SJCRH30 (cell line): Measurements from ENCODE around the gene ATRNL1. TPM values are rescaled to one million over a fixed set of nuclear protein-coding genes. Genes with fewer than 3 reads are reported as not detected.
"Not testable (repeated sequence)": the region's sequence is repeated elsewhere in the genome, so short reads cannot be mapped to it uniquely, and the experiment has no call there.

Experiments used
- DNase-seq, 2 experiments: peaks; one replicate each; pipeline ENCODE4 v3.0.0-alpha.2; 2015 to 2020
- H3K27ac ChIP-seq: fragments of 250-450 bp; sonication (Bioruptor Pico); 2 replicates; pipeline ENCODE4 v1.5.1; 2020; ENCODE audit warnings: mild to moderate bottlenecking, moderate library complexity
- H3K27me3 ChIP-seq: fragments of 250-450 bp; sonication (Bioruptor Pico); 2 replicates; pipeline ENCODE4 v1.5.1; 2020; ENCODE audit warnings: mild to moderate bottlenecking, moderate library complexity
- H3K36me3 ChIP-seq: fragments of 250-450 bp; sonication (Bioruptor Pico); 2 replicates; pipeline ENCODE4 v1.5.1; 2020; ENCODE audit warnings: mild to moderate bottlenecking, moderate library complexity
- H3K4me1 ChIP-seq: fragments of 250-450 bp; sonication (Bioruptor Pico); 2 replicates; pipeline ENCODE4 v1.5.1; 2020; ENCODE audit warnings: mild to moderate bottlenecking, moderate library complexity
- H3K4me3 ChIP-seq: fragments of 250-450 bp; sonication (Bioruptor Pico); 2 replicates; pipeline ENCODE4 v1.5.1; 2020; ENCODE audit warnings: mild to moderate bottlenecking, moderate library complexity
- H3K9me3 ChIP-seq: fragments of 250-450 bp; sonication (Bioruptor Pico); replicated peaks from 2 replicates; pipeline ENCODE4 v1.5.1; 2020; ENCODE audit warnings: mild to moderate bottlenecking, moderate library complexity
- total RNA-seq: library from RNA; depleted of rRNA; stranded (reverse); fragments of >200 nt; shearing (Covaris generic); gene quantifications from 2 replicates; pipeline ENCODE4 v1.2.3, GENCODE V29; 2014

Gene ATRNL1
- total RNA-seq, 1 experiment from 2014 or later = 26.3 TPM

DNA sequence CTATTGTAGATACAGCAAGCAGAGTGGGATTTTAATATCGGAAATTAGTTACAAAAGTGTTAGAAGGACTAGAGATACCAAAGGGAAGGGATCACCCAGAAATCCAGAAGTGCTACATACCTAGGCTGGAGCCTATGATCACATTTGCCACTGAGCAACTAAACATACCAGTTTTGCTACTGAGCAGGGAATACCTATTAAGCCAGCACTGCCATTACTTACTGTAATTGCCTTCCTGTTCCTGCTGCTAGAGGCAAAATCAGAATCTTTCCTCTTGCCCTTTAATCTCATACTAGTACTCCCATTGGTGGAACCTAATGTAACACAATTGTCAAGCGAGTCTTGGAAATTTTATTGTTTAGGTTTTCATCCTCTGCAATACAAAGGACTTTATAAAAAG, 121.7 kb downstream of the ATRNL1 start:
- no peak overlapping the region for H3K27ac ChIP-seq
- H3K36me3 ChIP-seq = no peaks in the 10 kb centered on the region
- DNase-seq = no peak
- H3K9me3 ChIP-seq = no peaks in the 10 kb centered on the region
- H3K27me3 ChIP-seq = no peaks in the 10 kb centered on the region
- no peak overlapping the region for H3K4me3 ChIP-seq
- no peaks in the 10 kb centered on the region for H3K4me1 ChIP-seq

DNA sequence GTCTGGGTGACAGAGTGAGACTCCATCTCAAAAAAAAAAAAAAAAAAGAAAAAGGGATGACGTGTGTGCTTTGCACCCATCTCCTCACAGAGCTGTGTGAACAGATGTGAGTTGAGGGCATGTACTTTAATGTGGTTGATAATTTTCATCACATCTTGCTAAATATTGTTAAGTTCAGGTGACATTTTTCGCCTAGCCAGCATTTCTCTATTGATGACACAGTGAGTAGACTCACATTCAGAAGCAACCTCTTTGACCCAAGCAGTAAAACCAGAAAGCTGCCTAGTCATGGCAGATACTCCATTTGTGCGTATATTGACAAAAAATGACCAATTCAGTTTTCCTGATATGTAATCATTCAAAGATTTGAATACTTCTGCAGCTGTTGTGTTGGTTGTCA, 126.0 kb downstream of the ATRNL1 start:
- no peak overlapping the region for H3K27ac ChIP-seq
- H3K9me3 ChIP-seq = no peaks in the 10 kb centered on the region
- H3K27me3 ChIP-seq = no peaks in the 10 kb centered on the region
- H3K4me1 ChIP-seq = no peaks in the 10 kb centered on the region
- H3K36me3 ChIP-seq = no peaks in the 10 kb centered on the region
- no peak overlapping the region for H3K4me3 ChIP-seq
- no peak for DNase-seq

DNA sequence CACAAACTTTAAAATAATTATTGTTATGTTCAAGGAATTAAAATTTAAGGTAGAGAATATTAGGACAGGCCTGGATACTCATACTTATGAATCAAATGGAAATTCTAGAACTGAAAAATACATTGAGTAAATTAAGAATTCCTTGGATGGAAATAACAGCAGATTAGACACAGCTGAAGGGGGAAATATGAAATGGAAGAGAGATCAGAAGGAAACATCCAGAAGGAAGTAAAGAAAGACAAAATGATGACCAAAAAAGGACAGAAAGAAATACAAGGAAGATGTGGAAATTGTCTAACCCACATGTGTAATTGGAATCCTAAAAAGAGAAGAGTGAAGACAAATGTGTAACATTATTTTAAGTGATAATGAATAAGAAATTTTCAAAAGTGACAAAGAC, 128.9 kb downstream of the ATRNL1 start:
- no peak overlapping the region for H3K27ac ChIP-seq
- H3K36me3 ChIP-seq = no peaks in the 10 kb centered on the region
- H3K9me3 ChIP-seq = no peaks in the 10 kb centered on the region
- no peaks in the 10 kb centered on the region for H3K4me1 ChIP-seq
- no peak for DNase-seq
- no peaks in the 10 kb centered on the region for H3K27me3 ChIP-seq
- H3K4me3 ChIP-seq = no peak overlapping the region

DNA sequence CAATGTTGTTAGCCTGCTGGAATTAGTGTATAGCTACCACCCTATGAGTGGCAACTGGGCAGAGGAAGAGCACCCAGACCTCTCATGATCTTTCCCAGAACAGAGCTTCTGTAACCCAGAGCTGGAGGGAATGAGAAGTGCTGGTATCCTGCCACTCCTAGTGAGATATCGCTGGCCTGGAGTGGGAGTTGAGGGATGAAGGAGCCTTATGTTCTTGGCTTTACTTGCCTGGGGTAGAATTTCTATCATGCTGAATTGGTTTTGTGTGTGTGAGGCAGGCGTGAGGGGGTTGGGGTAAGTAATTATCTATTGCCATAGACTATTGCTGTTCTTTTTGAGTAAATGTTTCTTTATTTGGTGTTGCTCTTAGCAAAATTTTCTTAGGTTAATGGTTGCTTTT, 146.6 kb downstream of the ATRNL1 start:
- H3K27me3 ChIP-seq = no peaks in the 10 kb centered on the region
- no peak for DNase-seq
- H3K36me3 ChIP-seq = no peaks in the 10 kb centered on the region
- H3K27ac ChIP-seq = no peak overlapping the region
- H3K4me1 ChIP-seq = no peaks in the 10 kb centered on the region
- H3K9me3 ChIP-seq = no peaks in the 10 kb centered on the region
- no peak overlapping the region for H3K4me3 ChIP-seq

DNA sequence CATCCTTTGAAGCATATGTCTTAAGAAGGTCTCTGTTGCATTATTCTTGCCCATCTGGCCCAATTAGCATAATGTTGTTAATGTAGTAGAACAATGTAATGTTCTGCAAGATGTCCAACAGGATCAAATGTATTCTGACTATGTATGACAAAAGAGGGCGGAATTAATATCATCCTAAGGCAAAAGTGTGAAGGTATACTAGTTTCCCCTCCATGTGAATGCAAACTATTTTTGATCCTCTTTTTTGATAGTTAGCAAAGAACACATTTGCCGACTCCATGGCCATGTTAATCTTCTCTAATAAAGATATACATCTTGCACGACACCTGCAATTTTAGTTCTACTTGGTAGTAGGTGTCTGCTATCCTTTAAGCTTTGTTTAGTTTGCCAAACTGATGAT, 157.6 kb downstream of the ATRNL1 start:
- Histone ChIP-seq H3K4me3 (no peak overlapping the region), H3K36me3 (no peaks in the 10 kb centered on the region), H3K27me3 (no peaks in the 10 kb centered on the region), H3K4me1 (no peaks in the 10 kb centered on the region), H3K27ac (no peak overlapping the region), H3K9me3 (no peaks in the 10 kb centered on the region)
- DNase-seq = no peak

DNA sequence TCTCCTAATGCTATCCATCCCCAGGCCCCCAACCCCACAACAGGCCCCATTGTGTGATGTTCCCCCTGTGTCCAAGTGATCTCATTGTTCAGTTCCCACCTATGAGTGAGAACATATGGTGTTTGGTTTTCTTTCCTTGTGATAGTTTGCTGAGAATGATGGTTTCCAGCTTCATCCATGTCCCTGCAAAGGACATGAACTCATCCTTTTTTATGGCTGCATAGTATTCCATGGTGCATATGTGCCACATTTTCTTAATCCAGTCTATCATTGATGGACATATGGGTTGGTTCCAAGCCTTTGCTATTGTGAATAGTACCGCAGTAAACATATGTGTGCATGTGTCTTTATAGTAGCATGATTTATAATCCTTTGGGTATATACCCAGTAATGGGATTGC, 160.6 kb downstream of the ATRNL1 start:
- not testable (repeated sequence) for DNase-seq, H3K27ac ChIP-seq, H3K27me3 ChIP-seq, H3K9me3 ChIP-seq, H3K4me1 ChIP-seq, H3K36me3 ChIP-seq, H3K4me3 ChIP-seq

DNA sequence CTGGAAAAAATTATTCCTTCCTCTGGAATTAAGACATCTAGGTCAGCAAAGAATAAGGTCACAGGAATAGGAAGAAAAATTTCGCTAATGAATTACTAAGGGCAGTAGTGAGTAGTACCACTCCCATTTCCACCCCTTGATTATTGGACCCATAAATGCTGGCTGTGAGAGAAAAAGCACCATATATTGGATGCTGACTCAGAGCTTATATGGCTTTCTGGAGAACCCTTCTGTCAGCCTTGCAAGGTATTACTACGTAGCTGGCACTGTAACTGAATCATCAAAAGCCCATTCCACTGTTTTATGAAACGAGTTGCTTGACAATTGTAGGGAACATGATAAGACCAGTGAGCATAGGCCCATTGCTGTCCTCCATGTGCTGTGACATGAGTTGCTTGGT, 179.3 kb downstream of the ATRNL1 start:
- Histone ChIP-seq H3K36me3 (no peaks in the 10 kb centered on the region), H3K4me1 (no peaks in the 10 kb centered on the region), H3K27ac (no peak overlapping the region), H3K4me3 (no peak overlapping the region), H3K27me3 (no peaks in the 10 kb centered on the region), H3K9me3 (no peaks in the 10 kb centered on the region)
- no peak for DNase-seq

DNA sequence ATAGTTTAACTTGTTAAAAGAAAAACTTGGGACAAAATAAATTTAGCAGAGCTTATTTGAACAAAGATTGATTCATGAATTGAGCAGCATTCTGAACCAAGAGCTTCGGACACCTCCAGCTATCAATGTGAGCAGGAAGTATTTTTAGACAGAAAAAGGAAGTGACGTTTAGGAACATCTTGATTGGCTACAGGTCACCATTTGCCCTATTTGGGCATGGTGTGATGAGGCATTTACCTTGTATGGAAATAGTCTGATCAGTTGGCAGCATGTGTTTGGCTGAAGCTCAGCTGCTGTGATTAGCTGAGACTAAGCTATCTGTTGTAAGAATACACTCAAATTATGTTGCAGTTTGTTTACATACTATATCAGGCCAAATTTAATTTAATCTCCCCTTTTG, 185.1 kb downstream of the ATRNL1 start:
- Histone ChIP-seq H3K27me3 (no peaks in the 10 kb centered on the region), H3K4me1 (no peaks in the 10 kb centered on the region), H3K9me3 (no peaks in the 10 kb centered on the region), H3K36me3 (no peaks in the 10 kb centered on the region), H3K4me3 (no peak overlapping the region), H3K27ac (no peak overlapping the region)
- no peak for DNase-seq

DNA sequence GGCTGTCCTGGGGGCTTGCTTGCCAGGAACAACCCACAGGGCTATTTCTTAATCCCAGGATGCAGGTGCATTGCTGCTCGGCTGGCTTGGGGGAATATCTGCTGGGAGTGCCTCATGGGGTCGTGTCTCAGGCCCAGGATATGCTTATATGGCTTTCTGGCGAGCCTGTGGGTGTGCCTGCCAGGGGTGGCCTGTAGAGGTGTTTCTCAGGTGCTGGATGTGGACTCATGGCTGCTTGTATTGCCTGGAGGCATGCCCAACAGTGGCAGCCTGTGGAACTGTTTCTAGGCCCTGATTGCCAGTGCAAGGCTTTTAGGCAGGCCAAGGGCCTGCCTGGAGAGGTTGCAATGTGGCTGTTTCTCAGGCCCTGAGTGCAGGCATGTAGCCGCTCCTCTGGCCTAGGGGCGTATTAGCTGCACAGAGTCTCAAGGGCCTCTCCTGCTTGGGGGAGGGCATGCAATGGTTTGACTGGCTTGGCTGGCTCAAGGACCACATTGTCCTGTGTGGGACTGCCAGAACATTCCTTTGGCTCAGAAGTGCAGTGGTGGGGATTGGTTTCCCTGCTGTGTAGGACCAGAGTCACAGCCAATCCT, 202.1 kb downstream of the ATRNL1 start:
- Histone ChIP-seq H3K36me3 (no peaks in the 10 kb centered on the region), H3K27me3 (no peaks in the 10 kb centered on the region), H3K4me3 (no peak overlapping the region), H3K27ac (no peak overlapping the region), H3K4me1 (no peaks in the 10 kb centered on the region), H3K9me3 (no peaks in the 10 kb centered on the region)
- no peak for DNase-seq

DNA sequence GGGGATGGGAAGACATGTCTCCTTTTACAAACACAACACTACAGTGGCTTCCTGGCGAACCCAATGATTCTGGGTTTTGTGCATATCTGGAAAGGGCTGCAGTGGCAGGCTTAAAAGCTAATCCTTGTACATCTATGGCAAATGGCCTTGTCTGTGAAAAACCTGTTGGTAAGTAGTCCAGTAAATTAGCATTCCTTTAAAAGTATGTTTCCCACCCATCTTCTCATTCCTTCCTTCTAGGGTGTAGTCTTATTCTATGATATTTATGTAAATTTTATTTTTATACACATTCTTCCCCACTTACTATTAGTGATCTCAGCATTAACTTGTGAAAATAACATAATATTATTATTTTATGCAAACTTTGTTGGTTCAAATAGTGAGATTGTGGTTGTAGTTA, 206.9 kb downstream of the ATRNL1 start:
- Histone ChIP-seq H3K9me3 (no peaks in the 10 kb centered on the region), H3K27ac (no peak overlapping the region), H3K4me3 (no peak overlapping the region), H3K4me1 (no peaks in the 10 kb centered on the region), H3K36me3 (no peaks in the 10 kb centered on the region), H3K27me3 (no peaks in the 10 kb centered on the region)
- no peak for DNase-seq

DNA sequence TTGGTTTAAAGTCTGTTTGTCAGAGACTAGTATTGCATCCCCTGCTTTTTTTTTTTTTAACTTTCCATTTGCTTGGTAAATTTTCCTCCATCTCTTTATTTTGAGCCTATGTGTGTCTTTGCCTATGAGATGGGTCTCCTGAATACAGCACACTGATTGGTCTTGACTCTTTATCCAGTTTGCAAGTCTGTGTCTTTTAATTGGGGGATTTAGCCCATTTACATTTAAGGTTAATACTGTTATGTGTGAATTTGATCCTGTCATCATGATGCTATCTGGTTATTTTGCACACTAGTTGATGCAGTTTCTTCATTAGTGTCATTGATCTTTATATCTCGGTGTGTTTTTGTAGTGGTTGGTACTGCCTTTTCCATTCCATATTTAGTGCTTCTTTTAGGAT, 226.5 kb downstream of the ATRNL1 start:
- not testable (repeated sequence) for H3K27me3 ChIP-seq, DNase-seq, H3K4me3 ChIP-seq, H3K36me3 ChIP-seq, H3K4me1 ChIP-seq, H3K27ac ChIP-seq, H3K9me3 ChIP-seq

DNA sequence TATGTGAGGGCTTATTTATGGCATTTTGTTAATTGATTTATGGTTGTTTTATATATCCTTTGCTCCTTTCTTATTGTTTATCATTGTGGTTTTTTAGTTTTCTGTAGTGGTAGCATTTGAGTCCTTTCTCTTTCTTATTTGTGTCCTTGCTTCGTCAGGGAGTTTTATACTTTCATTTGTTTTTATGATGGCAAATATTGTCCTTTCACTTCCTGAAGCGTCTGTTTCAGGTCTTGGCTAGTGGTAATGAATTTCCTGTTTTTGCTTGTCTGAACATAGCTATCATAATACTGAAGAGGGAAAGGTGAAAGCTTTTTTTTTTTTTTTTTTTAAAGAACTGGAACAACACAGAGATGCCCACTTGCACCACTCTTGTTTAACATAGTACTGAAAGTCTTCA, 228.2 kb downstream of the ATRNL1 start:
- Histone ChIP-seq H3K27me3 (no peaks in the 10 kb centered on the region), H3K9me3 (no peaks in the 10 kb centered on the region), H3K36me3 (no peaks in the 10 kb centered on the region), H3K27ac (no peak overlapping the region), H3K4me3 (no peak overlapping the region), H3K4me1 (no peaks in the 10 kb centered on the region)
- DNase-seq = no peak

DNA sequence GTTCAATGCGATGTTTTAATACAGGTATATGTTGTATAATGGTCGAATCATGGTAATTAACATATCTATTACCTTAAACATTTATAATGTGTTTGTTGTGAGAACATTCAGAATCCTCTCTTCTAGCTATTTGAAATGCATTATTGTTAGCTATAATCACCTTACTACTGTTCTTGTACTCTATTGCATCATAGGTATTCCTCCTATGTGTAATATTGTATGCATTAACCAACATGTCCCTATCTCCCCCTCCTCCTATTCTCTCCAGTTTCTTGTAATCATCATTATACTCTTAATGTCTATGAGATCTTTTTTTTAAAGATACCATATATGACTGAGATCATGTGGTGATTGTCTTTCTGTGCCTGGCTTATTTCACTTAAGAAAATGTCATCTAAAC, 235.2 kb downstream of the ATRNL1 start:
- H3K4me1 ChIP-seq = no peaks in the 10 kb centered on the region
- H3K36me3 ChIP-seq = no peaks in the 10 kb centered on the region
- H3K27ac ChIP-seq = no peak overlapping the region
- DNase-seq = no peak
- no peaks in the 10 kb centered on the region for H3K9me3 ChIP-seq
- H3K27me3 ChIP-seq = no peaks in the 10 kb centered on the region
- no peak overlapping the region for H3K4me3 ChIP-seq

DNA sequence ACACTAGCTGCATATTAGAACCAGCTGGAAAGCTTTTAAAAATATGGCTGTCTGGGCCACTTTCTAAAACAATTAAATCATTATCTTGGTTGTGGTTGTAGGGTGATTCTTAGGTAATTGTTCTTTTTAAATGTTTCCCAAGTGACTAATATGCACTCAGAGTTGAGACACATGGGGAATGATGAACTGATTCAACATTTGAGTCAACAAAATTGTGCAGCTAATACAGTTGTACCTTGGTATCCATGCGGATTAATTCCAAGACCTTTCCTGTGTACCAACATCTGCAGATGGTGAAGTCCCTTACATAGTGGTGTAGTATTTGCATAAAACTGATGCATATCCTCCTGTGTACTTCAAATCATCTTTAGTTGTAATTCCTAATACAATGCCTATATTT, 242.2 kb downstream of the ATRNL1 start:
- H3K9me3 ChIP-seq = no peaks in the 10 kb centered on the region; the same call in 1 of the 2 replicates
- no peak overlapping the region for H3K27ac ChIP-seq
- H3K4me1 ChIP-seq = no peaks in the 10 kb centered on the region
- no peak overlapping the region for H3K4me3 ChIP-seq
- H3K27me3 ChIP-seq = no peaks in the 10 kb centered on the region
- no peaks in the 10 kb centered on the region for H3K36me3 ChIP-seq
- no peak for DNase-seq

DNA sequence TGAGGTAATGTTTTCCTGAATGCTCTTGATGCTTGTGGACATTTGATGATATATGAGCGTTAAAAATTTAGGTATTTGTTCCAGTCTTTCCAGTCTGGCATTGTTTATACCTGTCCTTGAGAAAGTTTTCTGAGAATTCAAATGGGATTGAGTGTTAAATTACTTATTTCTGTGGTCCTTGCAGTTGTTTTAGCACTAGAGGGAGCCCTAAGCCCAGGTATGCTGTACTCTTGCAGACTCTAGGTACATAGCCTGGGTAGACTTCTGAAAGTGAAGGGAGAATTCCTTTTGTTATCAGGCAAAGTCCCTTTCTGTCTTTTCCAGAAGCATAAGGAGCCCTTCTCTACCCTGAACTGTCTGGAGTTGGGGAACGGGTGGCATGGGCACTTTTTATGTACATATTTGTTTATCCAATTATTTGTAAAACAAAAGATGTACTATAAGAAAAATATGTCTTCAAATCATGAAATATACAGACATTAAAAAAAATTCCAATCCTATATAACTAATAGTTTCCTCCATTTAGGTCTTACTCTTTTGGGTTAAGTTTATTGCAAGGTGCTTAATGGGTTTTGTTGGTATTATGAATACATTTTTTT, 262.1 kb downstream of the ATRNL1 start:
- DNase-seq = peak; percentile 69 to 80
- Histone ChIP-seq H3K9me3 (no peaks in the 10 kb centered on the region), H3K27ac (no peak overlapping the region), H3K4me3 (no peak overlapping the region), H3K27me3 (no peaks in the 10 kb centered on the region), H3K36me3 (no peaks in the 10 kb centered on the region; the same call in 1 of the 2 replicates), H3K4me1 (no peaks in the 10 kb centered on the region)

DNA sequence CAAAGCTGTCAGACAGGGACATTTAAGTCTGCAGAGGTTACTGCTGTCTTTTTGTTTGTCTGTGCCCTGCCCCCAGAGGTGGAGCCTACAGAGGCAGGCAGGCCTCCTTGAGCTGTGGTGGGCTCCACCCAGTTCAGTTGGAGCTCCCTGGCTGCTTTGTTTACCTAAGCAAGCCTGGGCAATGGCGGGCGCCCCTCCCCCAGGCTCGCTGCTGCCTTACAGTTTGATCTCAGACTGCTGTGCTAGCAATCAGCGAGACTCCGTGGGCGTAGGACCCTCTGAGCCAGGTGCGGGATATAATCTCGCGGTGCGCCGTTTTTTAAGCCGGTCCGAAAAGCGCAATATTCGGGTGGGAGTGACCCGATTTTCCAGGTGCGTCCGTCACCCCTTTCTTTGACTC, 274.8 kb downstream of the ATRNL1 start:
- not testable (repeated sequence) for H3K4me1 ChIP-seq, H3K27ac ChIP-seq, H3K36me3 ChIP-seq, H3K9me3 ChIP-seq, H3K27me3 ChIP-seq, H3K4me3 ChIP-seq, DNase-seq
